ENCODE data around the gene SIGLEC11. TPM values are rescaled to one million over a fixed set of nuclear protein-coding genes. Genes with fewer than 3 reads are reported as not detected.
A peak's percentile ranks its signal among the peaks of the same experiment; 100 is the strongest.

SIGLEC11 gene
- total RNA-seq, 4 donors from 2014 or later, result 0.94 to 1.7 TPM; not detected in 2

GRCh38 chr19:49916839-49917733 is 43.9 kb downstream of the SIGLEC11 start:
- Histone ChIP-seq H3K4me3 (no peak overlapping the region), H3K36me3 (peaks cover 0 to 56% (median 0%) of the 10 kb centered on the region in 3 donors), H3K27me3 (no peaks in the 10 kb centered on the region), H3K27ac (peak overlapping the region in 1 of 4 donors; percentile 25), H3K9me3 (no peaks in the 10 kb centered on the region), H3K4me1 (peaks cover 0 to 3% (median 0%) of the 10 kb centered on the region in 4 donors)
- DNase-seq, result no peak
- TF ChIP-seq POLR2A (IDR thresholded peaks at IDR 0.05) (no peak), CTCF (IDR thresholded peaks at IDR 0.05) (peak in 1 of 6 experiments; percentile 7)

GRCh38 chr19:49915271-49915670 is 45.7 kb downstream of the SIGLEC11 start:
- no peaks in the 10 kb centered on the region for H3K9me3 ChIP-seq
- H3K4me1 ChIP-seq, result peaks cover 0 to 5% (median 4%) of the 10 kb centered on the region in 4 donors
- TF ChIP-seq POLR2A (IDR thresholded peaks at IDR 0.05), result no peak
- no peak for TF ChIP-seq CTCF (IDR thresholded peaks at IDR 0.05)
- H3K4me3 ChIP-seq, result no peak overlapping the region
- H3K27me3 ChIP-seq, result no peaks in the 10 kb centered on the region
- DNase-seq, result no peak
- H3K36me3 ChIP-seq, result peaks cover 0 to 44% (median 0%) of the 10 kb centered on the region in 3 donors
- no peak overlapping the region for H3K27ac ChIP-seq

- TF ChIP-seq CTCF (IDR thresholded peaks at IDR 0.05) (no peak), POLR2A (IDR thresholded peaks at IDR 0.05) (no peak)
- peaks cover 0 to 52% (median 0%) of the 10 kb centered on the region in 3 donors for H3K36me3 ChIP-seq
- no peak for DNase-seq
Observed at GRCh38 chr19:49913720-49914119, 47.3 kb downstream of the SIGLEC11 start.

GRCh38 chr19:49912965-49913685 is 47.8 kb downstream of the SIGLEC11 start:
- no peak for TF ChIP-seq CTCF (IDR thresholded peaks at IDR 0.05)
- no peak for TF ChIP-seq POLR2A (IDR thresholded peaks at IDR 0.05)
- H3K27me3 ChIP-seq, result no peaks in the 10 kb centered on the region
- peaks cover 0 to 53% (median 0%) of the 10 kb centered on the region in 3 donors for H3K36me3 ChIP-seq
- H3K4me1 ChIP-seq, result peaks cover 0 to 5% (median 4%) of the 10 kb centered on the region in 4 donors
- no peak for DNase-seq
- H3K27ac ChIP-seq, result no peak overlapping the region
- no peak overlapping the region for H3K4me3 ChIP-seq
- no peaks in the 10 kb centered on the region for H3K9me3 ChIP-seq

More at GRCh38 chr19:49913720-49914119, 47.3 kb downstream of the SIGLEC11 start:
- H3K4me3 ChIP-seq, result no peak overlapping the region
- no peaks in the 10 kb centered on the region for H3K9me3 ChIP-seq
- no peak overlapping the region for H3K27ac ChIP-seq
- peaks cover 0 to 5% (median 4%) of the 10 kb centered on the region in 4 donors for H3K4me1 ChIP-seq
- H3K27me3 ChIP-seq, result no peaks in the 10 kb centered on the region

GRCh38 chr19:49911381-49912145 is 49.4 kb downstream of the SIGLEC11 start:
- Histone ChIP-seq H3K9me3 (no peaks in the 10 kb centered on the region), H3K4me1 (peaks cover 0 to 15% (median 5%) of the 10 kb centered on the region in 4 donors), H3K27ac (peak overlapping the region in 1 of 4 donors; percentile 53)

More at GRCh38 chr19:49911381-49912145, 49.4 kb downstream of the SIGLEC11 start:
- peaks cover 0 to 55% (median 0%) of the 10 kb centered on the region in 3 donors for H3K36me3 ChIP-seq
- H3K27me3 ChIP-seq, result no peaks in the 10 kb centered on the region
- H3K4me3 ChIP-seq, result no peak overlapping the region
- no peak for DNase-seq
- TF ChIP-seq CTCF (IDR thresholded peaks at IDR 0.05) (no peak), POLR2A (IDR thresholded peaks at IDR 0.05) (no peak)
